Neural cell (in vitro differentiated cells): ENCODE measurements around the gene AQP6. TPM values are rescaled to one million over a fixed set of nuclear protein-coding genes. Genes with fewer than 3 reads are reported as not detected.

Experiments used
- H2AFZ ChIP-seq: fragments of 200-600, 300-800 bp; sonication (generic), shearing (Covaris generic); 2 replicates; pipeline ENCODE4 v1.6.0; 2014; ENCODE audit warnings: low read depth, mild to moderate bottlenecking, antibody characterized with exemption, low read length, moderate library complexity
- H3F3A ChIP-seq: fragments of 200-600 bp; shearing (Covaris generic); 2 replicates; pipeline ENCODE4 v1.6.1; 2016; ENCODE audit warnings: mild to moderate bottlenecking, moderate library complexity, mixed read lengths, antibody characterized with exemption, low read length; ENCODE audit not compliant: insufficient read depth, poor library complexity, severe bottlenecking
- H3K27ac ChIP-seq: fragments of 200-600, 300-800 bp; sonication (generic), shearing (Covaris generic); 2 replicates; pipeline ENCODE4 v1.5.1; 2014; ENCODE audit warnings: mild to moderate bottlenecking, low read length, moderate library complexity
- H3K27me3 ChIP-seq: fragments of 300-800, 200-600 bp; sonication (generic), shearing (Covaris generic); 2 replicates; pipeline ENCODE4 v1.6.0; 2014; ENCODE audit warnings: mild to moderate bottlenecking, low read depth, low read length, moderate library complexity; ENCODE audit not compliant: insufficient read depth
- H3K36me3 ChIP-seq: fragments of 300-800, 200-600 bp; sonication (generic), shearing (Covaris generic); 2 replicates; pipeline ENCODE4 v1.5.1; 2014; ENCODE audit warnings: mild to moderate bottlenecking, antibody characterized with exemption, low read length, moderate library complexity; ENCODE audit not compliant: insufficient read depth
- H3K4me2 ChIP-seq: fragments of 300-800, 200-600 bp; sonication (generic), shearing (Covaris generic); 2 replicates; pipeline ENCODE4 v1.6.0; 2014; ENCODE audit warnings: mild to moderate bottlenecking, low read length
- H3K4me3 ChIP-seq: fragments of 300-800, 200-600 bp; sonication (generic), shearing (Covaris generic); 2 replicates; pipeline ENCODE4 v1.5.1; 2014; ENCODE audit warnings: mild to moderate bottlenecking, low read length, moderate library complexity
- H3K79me2 ChIP-seq: fragments of 200-600 bp; shearing (Covaris generic); replicated peaks from 2 replicates; pipeline ENCODE4 v1.6.0; 2014; ENCODE audit warnings: mild to moderate bottlenecking, low read length, moderate library complexity; ENCODE audit not compliant: insufficient read depth
- H3K9ac ChIP-seq: fragments of 300-800, 200-600 bp; sonication (generic), shearing (Covaris generic); 2 replicates; pipeline ENCODE4 v1.6.1; 2016; ENCODE audit warnings: mild to moderate bottlenecking, low read length, mixed read lengths
- H3K9me2 ChIP-seq: fragments of 200-600 bp; shearing (Covaris generic); 2 replicates; pipeline ENCODE4 v1.6.1; 2016; ENCODE audit warnings: mild to moderate bottlenecking, low read length, mixed read lengths; ENCODE audit not compliant: insufficient read depth
- H3K9me3 ChIP-seq: fragments of 200-600, 300-800 bp; sonication (generic), shearing (Covaris generic); 2 replicates; pipeline ENCODE4 v1.6.1; 2016; ENCODE audit warnings: mild to moderate bottlenecking, mixed run types, low read length, moderate library complexity, mixed read lengths
- H4K20me1 ChIP-seq: fragments of 200-600 bp; shearing (Covaris generic); 2 replicates; pipeline ENCODE4 v1.6.1; 2016; ENCODE audit warnings: mild to moderate bottlenecking, mixed run types; ENCODE audit not compliant: insufficient read depth
- CTCF ChIP-seq: fragments of 450-650 bp; IDR thresholded peaks from 2 replicates; pipeline ENCODE4 v1.5.1; 2014; ENCODE audit warnings: antibody characterized with exemption, mild to moderate bottlenecking, moderate library complexity; ENCODE audit not compliant: poor library complexity, severe bottlenecking
- EP300 ChIP-seq: fragments of 450-650 bp; conservative IDR thresholded peaks from 2 replicates; pipeline ENCODE4 v1.6.1; 2014; ENCODE audit warnings: antibody characterized with exemption, mild to moderate bottlenecking, moderate library complexity; ENCODE audit not compliant: poor library complexity, severe bottlenecking
- EZH2 ChIP-seq: fragments of 200-600, 300-800 bp; shearing (Covaris generic), sonication (generic); IDR thresholded peaks from 2 replicates; pipeline ENCODE4 v1.6.1; 2014; ENCODE audit warnings: antibody characterized with exemption, low read length, borderline replicate concordance, mild to moderate bottlenecking; ENCODE audit not compliant: insufficient read depth, poor library complexity, severe bottlenecking
- MXI1 ChIP-seq: fragments of 450-650 bp; conservative IDR thresholded peaks from 2 replicates; pipeline ENCODE4 v1.6.1; 2014; ENCODE audit warnings: antibody characterized with exemption, mild to moderate bottlenecking; ENCODE audit not compliant: poor library complexity, severe bottlenecking
- POLR2AphosphoS5 ChIP-seq: IDR thresholded peaks from 2 replicates; pipeline ENCODE4 v1.6.1; 2012
- RAD21 ChIP-seq: fragments of 450-650 bp; conservative IDR thresholded peaks from 2 replicates; pipeline ENCODE4 v1.6.1; 2014; ENCODE audit warnings: antibody characterized with exemption, mild to moderate bottlenecking, moderate library complexity
- REST ChIP-seq: IDR thresholded peaks from 2 replicates; pipeline ENCODE4 v1.6.1; 2012; ENCODE audit warnings: borderline replicate concordance
- SMC3 ChIP-seq: fragments of 450-650 bp; conservative IDR thresholded peaks from 2 replicates; pipeline ENCODE4 v1.6.1; 2014; ENCODE audit warnings: antibody characterized with exemption, mild to moderate bottlenecking, moderate library complexity; ENCODE audit not compliant: poor library complexity
- TAF1 ChIP-seq: IDR thresholded peaks from 2 replicates; pipeline ENCODE4 v1.6.1; 2012; ENCODE audit warnings: low read depth
- polyA plus RNA-seq: library from polyadenylated mRNA; depleted of rRNA; stranded (reverse); fragments of >200 nt; gene quantifications from 2 replicates; pipeline ENCODE4 v1.2.3, GENCODE V29; 2014

Gene AQP6
- polyA plus RNA-seq, 1 donor from 2014 or later, result not detected

GRCh38 chr12:49946497-49946896, 26.2 kb upstream of the AQP6 start:
- Histone ChIP-seq H3K27ac (no peak overlapping the region), H4K20me1 (no peaks in the 10 kb centered on the region), H3F3A (no peaks in the 10 kb centered on the region), H3K9ac (no peak overlapping the region), H3K9me3 (no peaks in the 10 kb centered on the region), H3K4me3 (no peak overlapping the region), H3K9me2 (no peaks in the 10 kb centered on the region), H3K27me3 (no peaks in the 10 kb centered on the region), H2AFZ (no peak overlapping the region), H3K4me2 (no peak overlapping the region), H3K79me2 (no peaks in the 10 kb centered on the region), H3K36me3 (no peaks in the 10 kb centered on the region)
- no peak for TF ChIP-seq RAD21
- no peak for TF ChIP-seq CTCF
- TF ChIP-seq TAF1, result no peak
- no peak for TF ChIP-seq SMC3
- no peak for TF ChIP-seq EZH2
- no peak for TF ChIP-seq EP300

- Histone ChIP-seq H3K9ac (no peak overlapping the region), H3K79me2 (no peaks in the 10 kb centered on the region), H3F3A (no peaks in the 10 kb centered on the region), H4K20me1 (no peaks in the 10 kb centered on the region), H3K9me2 (no peaks in the 10 kb centered on the region), H3K36me3 (no peaks in the 10 kb centered on the region), H3K4me2 (no peak overlapping the region), H3K27ac (no peak overlapping the region), H2AFZ (no peak overlapping the region), H3K4me3 (no peak overlapping the region), H3K27me3 (no peaks in the 10 kb centered on the region), H3K9me3 (no peaks in the 10 kb centered on the region)
- TF ChIP-seq MXI1 (no peak), CTCF (no peak), TAF1 (no peak), REST (no peak), EZH2 (no peak), EP300 (no peak), POLR2AphosphoS5 (no peak), SMC3 (no peak), RAD21 (no peak)
Measured at GRCh38 chr12:49947593-49948226, 25.0 kb upstream of the AQP6 start.
